HepG2 (cell line): Measurements from ENCODE around the gene LRRC3C. TPM values are rescaled to one million over a fixed set of nuclear protein-coding genes. Genes with fewer than 3 reads are reported as not detected.

Experiments used
- BCL6 ChIP-seq: IDR thresholded peaks from 2 replicates; pipeline ENCODE4 v1.6.1; 2016; ENCODE audit warnings: missing genetic modification reagents, missing compliant biosample characterization
- CENPX ChIP-seq: sonication (generic); formaldehyde crosslinking; IDR thresholded peaks from 2 replicates; pipeline ENCODE4 v1.9.0; 2021; ENCODE audit warnings: mild to moderate bottlenecking, missing genetic modification reagents, moderate library complexity
- GABPB1 ChIP-seq: IDR thresholded peaks from 2 replicates; pipeline ENCODE4 v1.6.1; 2016; ENCODE audit warnings: mild to moderate bottlenecking, missing genetic modification reagents, moderate library complexity, missing compliant biosample characterization
- GATAD1 ChIP-seq: IDR thresholded peaks from 2 replicates; pipeline ENCODE4 v1.6.1; 2016; ENCODE audit warnings: missing genetic modification reagents, missing compliant biosample characterization
- RBM22 ChIP-seq: fragments of 200-400 bp; formaldehyde crosslinking; optimal IDR thresholded peaks from 2 replicates; pipeline ENCODE3; 2017; ENCODE audit warnings: mild to moderate bottlenecking, low read length, moderate library complexity
- RBM39 ChIP-seq: fragments of 200-400 bp; formaldehyde crosslinking; IDR thresholded peaks from one replicate; pipeline ENCODE4 v1.6.1; 2018; ENCODE audit warnings: antibody characterized with exemption, mild to moderate bottlenecking, low read depth, low read length; ENCODE audit not compliant: poor library complexity, severe bottlenecking
- RNF2 ChIP-seq: fragments of 450-650 bp; conservative IDR thresholded peaks from 2 replicates; pipeline ENCODE4 v1.6.1; 2016; ENCODE audit warnings: low read depth
- SPEN ChIP-seq: sonication (generic); formaldehyde crosslinking; IDR thresholded peaks from 2 replicates; pipeline ENCODE4 v1.5.1; 2020; ENCODE audit warnings: low read depth, mild to moderate bottlenecking, missing genetic modification reagents
- ZFP36 ChIP-seq: fragments of 150-350 bp; IDR thresholded peaks from 2 replicates; pipeline ENCODE4 v1.6.1; 2018; ENCODE audit warnings: borderline replicate concordance, low read length, low read depth; ENCODE audit not compliant: partially characterized antibody
- ZNF224 ChIP-seq: sonication (generic); formaldehyde crosslinking; IDR thresholded peaks from 2 replicates; pipeline ENCODE4 v1.5.0; 2020; ENCODE audit warnings: mild to moderate bottlenecking, missing genetic modification reagents
- ZNF296 ChIP-seq: sonication (generic); formaldehyde crosslinking; conservative IDR thresholded peaks from 2 replicates; pipeline ENCODE4 v1.5.0; 2020; ENCODE audit warnings: mild to moderate bottlenecking, missing genetic modification reagents
- ZNF564 ChIP-seq: sonication (generic); formaldehyde crosslinking; IDR thresholded peaks from 2 replicates; pipeline ENCODE4 v1.8.1; 2023; ENCODE audit warnings: mild to moderate bottlenecking, missing genetic modification reagents
- ZNF619 ChIP-seq: sonication (generic); formaldehyde crosslinking; IDR thresholded peaks from 2 replicates; pipeline ENCODE4 v1.4.0; 2020; ENCODE audit warnings: mild to moderate bottlenecking, missing genetic modification reagents
- ZNF652 ChIP-seq: IDR thresholded peaks from 2 replicates; pipeline ENCODE4 v1.6.1; 2016; ENCODE audit warnings: low read depth, borderline replicate concordance
- polyA plus RNA-seq, 8 experiments: library from polyadenylated mRNA; depleted of rRNA in 3 of 8; stranded (reverse) in 7 of 8; unstranded in 1 of 8; fragments of >200 nt; fragmentation: Illumina TruSeq in 4 of 8; extraction: Trizol in 4 of 8; gene quantifications; 2 replicates each; pipeline versions ENCODE4 v1.2.1 to v1.2.3, GENCODE V29; 2011 to 2016; ENCODE audit warnings: low read depth in 4 of 8, missing spikeins in 1 of 8, mixed read lengths in 1 of 8; ENCODE audit not compliant: insufficient read depth in 1 of 8
- total RNA-seq, 5 experiments: library from RNA; depleted of rRNA; stranded (reverse); fragments of >200 nt; fragmentation: Illumina TruSeq; extraction: Trizol; gene quantifications; 2 replicates each; pipeline ENCODE4 v1.2.3, GENCODE V29; 2016; ENCODE audit warnings: low read depth in 1 of 5
- TF ChIP-seq, protein P1 (sequence below): sonication (generic); formaldehyde crosslinking; IDR thresholded peaks from 2 replicates; pipeline ENCODE4 v1.9.0; 2022; ENCODE audit warnings: missing genetic modification reagents, mild to moderate bottlenecking, borderline replicate concordance
- TF ChIP-seq, protein P2 (sequence below): sonication (generic); formaldehyde crosslinking; IDR thresholded peaks from 2 replicates; pipeline ENCODE4 v1.8.0; 2022; ENCODE audit warnings: mild to moderate bottlenecking, missing genetic modification reagents, moderate library complexity
- TF ChIP-seq, protein P3 (sequence below): sonication (generic); formaldehyde crosslinking; IDR thresholded peaks from 2 replicates; pipeline ENCODE4 v1.4.0; 2020; ENCODE audit warnings: missing genetic modification reagents, borderline replicate concordance
- TF ChIP-seq, protein P4 (sequence below): sonication (generic); formaldehyde crosslinking; IDR thresholded peaks from 2 replicates; pipeline ENCODE4 v1.4.0; 2020; ENCODE audit warnings: low read depth, missing genetic modification reagents

The LRRC3C gene
- total and polyA plus RNA-seq, 2 of the 13 experiments (the other 11 are each of a cell fraction or from before 2014, with no cell fraction given), result 0.17 TPM; not detected in 1

DNA sequence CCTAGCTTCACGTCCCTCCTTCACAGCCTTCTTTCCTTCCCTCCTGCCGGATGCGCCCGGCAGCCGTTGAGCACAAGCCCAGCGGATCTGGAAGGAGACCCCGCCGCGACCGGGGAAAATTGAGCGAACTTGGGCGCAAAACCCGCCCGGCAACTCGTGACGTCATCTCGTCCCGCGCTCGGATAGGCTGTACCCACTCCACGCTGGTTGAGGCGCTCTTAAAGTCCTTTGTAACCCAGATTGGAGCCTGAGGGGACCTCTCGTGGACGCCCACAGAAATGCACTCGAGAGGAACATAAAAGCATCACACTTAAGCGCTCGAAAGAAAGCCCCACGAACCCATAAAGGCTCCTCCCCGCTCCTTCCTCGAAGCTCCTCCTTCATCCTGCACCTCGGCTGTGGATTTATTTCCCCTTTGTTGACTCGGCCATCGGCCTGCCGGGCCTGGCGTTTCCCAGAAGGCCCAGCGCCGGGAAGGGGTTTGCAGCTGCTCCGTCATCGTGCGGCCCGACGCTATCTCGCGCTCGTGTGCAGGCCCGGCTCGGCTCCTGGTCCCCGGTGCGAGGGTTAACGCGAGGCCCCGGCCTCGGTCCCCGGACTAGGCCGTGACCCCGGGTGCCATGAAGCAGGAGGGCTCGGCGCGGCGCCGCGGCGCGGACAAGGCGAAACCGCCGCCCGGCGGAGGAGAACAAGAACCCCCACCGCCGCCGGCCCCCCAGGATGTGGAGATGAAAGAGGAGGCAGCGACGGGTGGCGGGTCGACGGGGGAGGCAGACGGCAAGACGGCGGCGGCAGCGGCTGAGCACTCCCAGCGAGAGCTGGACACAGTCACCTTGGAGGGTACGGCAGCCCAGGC lies 53.0 kb downstream of the LRRC3C start, which contains the start of gene PSMD3 (continued):
- TF ChIP-seq, protein P1, sequence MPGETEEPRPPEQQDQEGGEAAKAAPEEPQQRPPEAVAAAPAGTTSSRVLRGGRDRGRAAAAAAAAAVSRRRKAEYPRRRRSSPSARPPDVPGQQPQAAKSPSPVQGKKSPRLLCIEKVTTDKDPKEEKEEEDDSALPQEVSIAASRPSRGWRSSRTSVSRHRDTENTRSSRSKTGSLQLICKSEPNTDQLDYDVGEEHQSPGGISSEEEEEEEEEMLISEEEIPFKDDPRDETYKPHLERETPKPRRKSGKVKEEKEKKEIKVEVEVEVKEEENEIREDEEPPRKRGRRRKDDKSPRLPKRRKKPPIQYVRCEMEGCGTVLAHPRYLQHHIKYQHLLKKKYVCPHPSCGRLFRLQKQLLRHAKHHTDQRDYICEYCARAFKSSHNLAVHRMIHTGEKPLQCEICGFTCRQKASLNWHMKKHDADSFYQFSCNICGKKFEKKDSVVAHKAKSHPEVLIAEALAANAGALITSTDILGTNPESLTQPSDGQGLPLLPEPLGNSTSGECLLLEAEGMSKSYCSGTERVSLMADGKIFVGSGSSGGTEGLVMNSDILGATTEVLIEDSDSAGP, result peak; percentile 98
- TF ChIP-seq ZNF619 (CRISPR knock-in tag) (0 out of 2 replicates have a peak, but pooled peaks have one; percentile 38), ZNF564 (CRISPR knock-in tag) (peak; percentile 87), GABPB1 (CRISPR knock-in tag) (peak; percentile 94), GATAD1 (CRISPR knock-in tag) (peak; percentile 98), RBM39 (peak; percentile 99), CENPX (no peak), SPEN (CRISPR knock-in tag) (peak; percentile 99), ZNF224 (CRISPR knock-in tag) (peak; percentile 88), RNF2 (peak; percentile 96), RBM22 (no peak), ZFP36 (peak; percentile 73), ZNF652 (CRISPR knock-in tag) (peak; percentile 42; the same call in 1 of the 2 replicates), ZNF296 (CRISPR knock-in tag) (peak; percentile 89), BCL6 (CRISPR knock-in tag) (peak; percentile 72)
- TF ChIP-seq, protein P2, sequence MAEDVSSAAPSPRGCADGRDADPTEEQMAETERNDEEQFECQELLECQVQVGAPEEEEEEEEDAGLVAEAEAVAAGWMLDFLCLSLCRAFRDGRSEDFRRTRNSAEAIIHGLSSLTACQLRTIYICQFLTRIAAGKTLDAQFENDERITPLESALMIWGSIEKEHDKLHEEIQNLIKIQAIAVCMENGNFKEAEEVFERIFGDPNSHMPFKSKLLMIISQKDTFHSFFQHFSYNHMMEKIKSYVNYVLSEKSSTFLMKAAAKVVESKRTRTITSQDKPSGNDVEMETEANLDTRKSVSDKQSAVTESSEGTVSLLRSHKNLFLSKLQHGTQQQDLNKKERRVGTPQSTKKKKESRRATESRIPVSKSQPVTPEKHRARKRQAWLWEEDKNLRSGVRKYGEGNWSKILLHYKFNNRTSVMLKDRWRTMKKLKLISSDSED (CRISPR knock-in tag), result no peak
- TF ChIP-seq, protein P3, sequence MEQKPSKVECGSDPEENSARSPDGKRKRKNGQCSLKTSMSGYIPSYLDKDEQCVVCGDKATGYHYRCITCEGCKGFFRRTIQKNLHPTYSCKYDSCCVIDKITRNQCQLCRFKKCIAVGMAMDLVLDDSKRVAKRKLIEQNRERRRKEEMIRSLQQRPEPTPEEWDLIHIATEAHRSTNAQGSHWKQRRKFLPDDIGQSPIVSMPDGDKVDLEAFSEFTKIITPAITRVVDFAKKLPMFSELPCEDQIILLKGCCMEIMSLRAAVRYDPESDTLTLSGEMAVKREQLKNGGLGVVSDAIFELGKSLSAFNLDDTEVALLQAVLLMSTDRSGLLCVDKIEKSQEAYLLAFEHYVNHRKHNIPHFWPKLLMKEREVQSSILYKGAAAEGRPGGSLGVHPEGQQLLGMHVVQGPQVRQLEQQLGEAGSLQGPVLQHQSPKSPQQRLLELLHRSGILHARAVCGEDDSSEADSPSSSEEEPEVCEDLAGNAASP, result peak; percentile 92
- TF ChIP-seq, protein P4, sequence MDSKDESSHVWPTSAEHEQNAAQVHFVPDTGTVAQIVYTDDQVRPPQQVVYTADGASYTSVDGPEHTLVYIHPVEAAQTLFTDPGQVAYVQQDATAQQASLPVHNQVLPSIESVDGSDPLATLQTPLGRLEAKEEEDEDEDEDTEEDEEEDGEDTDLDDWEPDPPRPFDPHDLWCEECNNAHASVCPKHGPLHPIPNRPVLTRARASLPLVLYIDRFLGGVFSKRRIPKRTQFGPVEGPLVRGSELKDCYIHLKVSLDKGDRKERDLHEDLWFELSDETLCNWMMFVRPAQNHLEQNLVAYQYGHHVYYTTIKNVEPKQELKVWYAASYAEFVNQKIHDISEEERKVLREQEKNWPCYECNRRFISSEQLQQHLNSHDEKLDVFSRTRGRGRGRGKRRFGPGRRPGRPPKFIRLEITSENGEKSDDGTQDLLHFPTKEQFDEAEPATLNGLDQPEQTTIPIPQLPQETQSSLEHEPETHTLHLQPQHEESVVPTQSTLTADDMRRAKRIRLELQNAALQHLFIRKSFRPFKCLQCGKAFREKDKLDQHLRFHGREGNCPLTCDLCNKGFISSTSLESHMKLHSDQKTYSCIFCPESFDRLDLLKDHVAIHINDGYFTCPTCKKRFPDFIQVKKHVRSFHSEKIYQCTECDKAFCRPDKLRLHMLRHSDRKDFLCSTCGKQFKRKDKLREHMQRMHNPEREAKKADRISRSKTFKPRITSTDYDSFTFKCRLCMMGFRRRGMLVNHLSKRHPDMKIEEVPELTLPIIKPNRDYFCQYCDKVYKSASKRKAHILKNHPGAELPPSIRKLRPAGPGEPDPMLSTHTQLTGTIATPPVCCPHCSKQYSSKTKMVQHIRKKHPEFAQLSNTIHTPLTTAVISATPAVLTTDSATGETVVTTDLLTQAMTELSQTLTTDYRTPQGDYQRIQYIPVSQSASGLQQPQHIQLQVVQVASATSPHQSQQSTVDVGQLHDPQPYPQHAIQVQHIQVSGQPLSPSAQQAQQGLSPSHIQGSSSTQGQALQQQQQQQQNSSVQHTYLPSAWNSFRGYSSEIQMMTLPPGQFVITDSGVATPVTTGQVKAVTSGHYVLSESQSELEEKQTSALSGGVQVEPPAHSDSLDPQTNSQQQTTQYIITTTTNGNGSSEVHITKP (CRISPR knock-in tag), result peak; percentile 70; the same call in 1 of the 2 replicates
